Measurements from ENCODE around the gene GPR55. TPM values are rescaled to one million over a fixed set of nuclear protein-coding genes. Genes with fewer than 3 reads are reported as not detected.

Gene GPR55
- total and polyA plus RNA-seq, 10 of the 15 experiments (the other 5 are each of a cell fraction or from before 2014, with no cell fraction given), result 2.1 to 30.1 (median 16.2) TPM

- no TSS peak for BruUV-seq (replicated peaks)
These were observed 13.5 kb upstream of the GPR55 start for GRCh38 chr2:230938516-230939065.

More at GRCh38 chr2:230938516-230939065, 13.5 kb upstream of the GPR55 start:
- SMC1A ChIA-PET (ENCODE audit: uncharacterized antibody, unreplicated experiment), result interaction anchor here (1.0 to 3.0 kb wide), 7 partner anchors 8 to 48 kb away, joined by 3 to 16 read pairs (median 4); no protein-coding TSS in a partner anchor
- intact Hi-C loops (cut with micrococcal nuclease; ENCODE audit: unreplicated experiment) (no loop called here), in situ Hi-C loops (cut with MboI) (no loop called here)
- Histone ChIP-seq H3K4me3 (no peak overlapping the region), H3K9me3 (replicated peaks; ENCODE audit: control insufficient read depth, insufficient read depth, low read length) (peaks cover 20% of the 10 kb centered on the region), H3K4me2 (ENCODE audit: control insufficient read depth, insufficient read depth) (no peak overlapping the region), H3K79me2 (ENCODE audit: control insufficient read depth, insufficient read depth, low read length) (no peaks in the 10 kb centered on the region), H4K20me1 (ENCODE audit: control insufficient read depth, insufficient read depth) (no peaks in the 10 kb centered on the region), H3K27ac (ENCODE audit: control insufficient read depth, insufficient read depth) (no peak overlapping the region), H3K9ac (ENCODE audit: control insufficient read depth, insufficient read depth, low read length) (no peak overlapping the region), H2AFZ (ENCODE audit: control insufficient read depth, low read depth, low read length) (no peak overlapping the region), H3K27me3 (replicated peaks in 1 of 2; ENCODE audit: control insufficient read depth in 2 of 2, insufficient read depth in 2 of 2, low read length in 1 of 2) (no peaks in the 10 kb centered on the region), H3K36me3 (ENCODE audit: control insufficient read depth in 2 of 2, insufficient read depth in 2 of 2, low read length in 1 of 2) (no peaks in the 10 kb centered on the region), H3K4me1 (ENCODE audit: control insufficient read depth, insufficient read depth, low read length) (peaks cover 9% of the 10 kb centered on the region)
- no peak for DNase-seq (ENCODE audit: low read depth, low spot score)
- CTCF ChIA-PET, result interaction anchor here (1.3 to 28.4 kb wide), 3 partner anchors 11 to 114 kb away, joined by 3 to 372 read pairs (median 74); partner anchors contain the start of gene GPR55
- POLR2A ChIA-PET, result interaction anchor here (0.6 to 1.1 kb wide), 2 partner anchors 12 to 114 kb away, joined by 3 read pairs; no protein-coding TSS in a partner anchor
- ATAC-seq, result no peak
- RAD21 ChIA-PET (ENCODE audit: unreplicated experiment), result interaction anchor here (1.1 to 22.2 kb wide), 3 partner anchors 13 to 46 kb away, joined by 3 to 400 read pairs (median 3); no protein-coding TSS in a partner anchor
- FAIRE-seq, result no peak
- 62% methylated on average over 12 of the region's 12 CpGs for WGBS (ENCODE audit: insufficient coverage, insufficient replicate concordance, low lambda C conversion rate, missing lambda C conversion rate)
- TF ChIP-seq PBX3 (IDR thresholded peaks at IDR 0.05; ENCODE audit: insufficient replicate concordance, low read depth, low read length) (no peak), SREBF1 (IDR thresholded peaks at IDR 0.05; ENCODE audit: low read length) (no peak), GATAD2B (conservative IDR thresholded peaks at IDR 0.05; ENCODE audit: low read depth) (no peak), REST (IDR thresholded peaks at IDR 0.05; ENCODE audit: low read depth, low read length) (no peak), CEBPB (IDR thresholded peaks at IDR 0.05; ENCODE audit: borderline replicate concordance in 1 of 2, low read depth in 2 of 2, low read length in 2 of 2) (no peak), CHD1 (IDR thresholded peaks at IDR 0.05; ENCODE audit: low read depth, low read length) (no peak), SUZ12 (IDR thresholded peaks at IDR 0.05; ENCODE audit: unreplicated experiment) (no peak), POLR2AphosphoS5 (IDR thresholded peaks at IDR 0.05; ENCODE audit: low read length) (no peak), ZNF217 (IDR thresholded peaks at IDR 0.05) (no peak)
